Cardiac fibroblast (primary cell): ENCODE data around the gene SLC25A45.

Experiments used
- DNase-seq, 2 donors: peaks; one replicate each; pipeline versions ENCODE4 v3.0.0 to v3.0.0-alpha.2; 2010; ENCODE audit warnings: low read depth in 2 of 2
- H3K4me3 ChIP-seq, 2 donors: replicated peaks in 1 of 2; 1 replicate in 1 of 2; 2 replicates in 1 of 2; pipeline ENCODE4 v1.5.1; 2011; ENCODE audit warnings: low read depth in 2 of 2, low read length in 2 of 2, mild to moderate bottlenecking in 2 of 2, moderate library complexity in 1 of 2
- TF ChIP-seq, protein P1 (sequence below): IDR thresholded peaks from one replicate; pipeline ENCODE4 v1.5.1; 2011; ENCODE audit warnings: low read depth, mild to moderate bottlenecking, low read length, inconsistent platforms

The SLC25A45 gene

DNA sequence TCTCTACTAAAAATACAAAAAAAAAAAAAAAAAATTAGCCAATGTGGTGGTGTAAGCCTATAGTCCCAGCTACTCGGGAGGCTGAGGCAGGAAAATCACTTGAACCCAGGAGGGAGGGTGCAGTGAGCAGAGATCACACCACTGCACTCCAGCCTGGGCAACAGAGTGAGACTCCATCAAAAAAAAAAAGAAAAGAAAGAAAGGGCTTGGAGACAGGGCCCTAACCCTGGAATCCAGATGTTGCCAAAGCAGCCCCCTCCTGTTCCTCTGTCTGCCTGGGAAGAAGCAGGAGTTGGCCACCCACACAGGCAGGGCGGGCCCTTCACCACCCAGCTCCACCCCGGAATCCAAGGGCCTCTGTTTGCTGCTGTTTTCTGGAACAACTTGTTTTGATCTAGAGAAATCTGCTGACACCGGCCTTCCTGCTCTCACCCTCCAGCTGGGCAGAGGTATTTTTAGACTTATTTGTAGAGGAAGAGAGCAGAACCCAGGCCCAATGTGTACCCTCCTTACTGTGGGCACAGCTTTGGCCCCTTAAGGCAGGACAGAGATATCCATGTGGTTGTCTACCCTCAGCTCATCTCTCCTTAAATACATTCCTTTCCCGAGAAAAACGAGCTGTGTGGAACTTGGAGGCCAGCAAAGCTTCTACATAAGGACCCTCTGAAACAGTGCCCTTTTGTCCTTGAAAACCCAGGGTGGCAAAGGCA is 37.5 kb upstream of the SLC25A45 start:
- peak; percentile 95 to 99 for DNase-seq
- TF ChIP-seq, protein P1, sequence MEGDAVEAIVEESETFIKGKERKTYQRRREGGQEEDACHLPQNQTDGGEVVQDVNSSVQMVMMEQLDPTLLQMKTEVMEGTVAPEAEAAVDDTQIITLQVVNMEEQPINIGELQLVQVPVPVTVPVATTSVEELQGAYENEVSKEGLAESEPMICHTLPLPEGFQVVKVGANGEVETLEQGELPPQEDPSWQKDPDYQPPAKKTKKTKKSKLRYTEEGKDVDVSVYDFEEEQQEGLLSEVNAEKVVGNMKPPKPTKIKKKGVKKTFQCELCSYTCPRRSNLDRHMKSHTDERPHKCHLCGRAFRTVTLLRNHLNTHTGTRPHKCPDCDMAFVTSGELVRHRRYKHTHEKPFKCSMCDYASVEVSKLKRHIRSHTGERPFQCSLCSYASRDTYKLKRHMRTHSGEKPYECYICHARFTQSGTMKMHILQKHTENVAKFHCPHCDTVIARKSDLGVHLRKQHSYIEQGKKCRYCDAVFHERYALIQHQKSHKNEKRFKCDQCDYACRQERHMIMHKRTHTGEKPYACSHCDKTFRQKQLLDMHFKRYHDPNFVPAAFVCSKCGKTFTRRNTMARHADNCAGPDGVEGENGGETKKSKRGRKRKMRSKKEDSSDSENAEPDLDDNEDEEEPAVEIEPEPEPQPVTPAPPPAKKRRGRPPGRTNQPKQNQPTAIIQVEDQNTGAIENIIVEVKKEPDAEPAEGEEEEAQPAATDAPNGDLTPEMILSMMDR: no peak
- H3K4me3 ChIP-seq: peak overlapping the region; percentile 25 to 37

DNA sequence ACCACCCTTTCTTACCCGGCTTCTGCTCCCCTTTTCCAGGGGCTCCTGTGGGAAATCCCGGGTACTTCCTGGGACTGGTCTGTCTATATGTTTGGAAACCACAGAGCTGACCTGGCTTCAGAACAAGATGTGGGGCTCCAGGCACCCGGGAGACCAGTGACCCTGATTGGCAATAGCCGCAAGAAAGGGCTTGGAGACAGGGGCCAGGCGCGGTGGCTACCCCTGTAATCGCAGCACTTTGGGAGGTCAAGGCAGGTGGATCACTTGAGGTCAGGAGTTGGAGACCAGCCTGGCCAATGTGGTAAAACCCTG is 37.0 kb upstream of the SLC25A45 start:
- no peak for DNase-seq
- peak overlapping the region; percentile 25 to 37 for H3K4me3 ChIP-seq
- TF ChIP-seq, protein P1: no peak

- TF ChIP-seq, protein P1: no peak
- H3K4me3 ChIP-seq: peak overlapping the region; percentile 34 to 40
- peak; percentile 98 to 99 for DNase-seq
Observed at GRCh38 chr11:65418681-65419459, 36.4 kb upstream of the SLC25A45 start.

DNA sequence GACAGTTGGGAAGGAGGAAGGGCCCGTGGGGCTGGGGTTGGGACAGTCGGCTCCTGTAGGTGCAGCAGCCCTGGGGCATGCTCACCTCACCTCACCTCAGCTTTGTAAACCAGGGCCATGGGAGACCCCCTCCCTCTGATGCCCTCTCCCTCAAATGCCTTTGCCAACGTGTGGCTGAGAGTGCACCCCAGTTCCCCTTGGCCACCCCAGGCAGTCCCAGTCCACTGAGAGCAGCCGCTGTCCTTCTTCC is 35.9 kb upstream of the SLC25A45 start:
- H3K4me3 ChIP-seq: peak overlapping the region; percentile 34 to 40
- DNase-seq: peak in 1 of 2 donors; percentile 48
- TF ChIP-seq, protein P1: no peak

DNA sequence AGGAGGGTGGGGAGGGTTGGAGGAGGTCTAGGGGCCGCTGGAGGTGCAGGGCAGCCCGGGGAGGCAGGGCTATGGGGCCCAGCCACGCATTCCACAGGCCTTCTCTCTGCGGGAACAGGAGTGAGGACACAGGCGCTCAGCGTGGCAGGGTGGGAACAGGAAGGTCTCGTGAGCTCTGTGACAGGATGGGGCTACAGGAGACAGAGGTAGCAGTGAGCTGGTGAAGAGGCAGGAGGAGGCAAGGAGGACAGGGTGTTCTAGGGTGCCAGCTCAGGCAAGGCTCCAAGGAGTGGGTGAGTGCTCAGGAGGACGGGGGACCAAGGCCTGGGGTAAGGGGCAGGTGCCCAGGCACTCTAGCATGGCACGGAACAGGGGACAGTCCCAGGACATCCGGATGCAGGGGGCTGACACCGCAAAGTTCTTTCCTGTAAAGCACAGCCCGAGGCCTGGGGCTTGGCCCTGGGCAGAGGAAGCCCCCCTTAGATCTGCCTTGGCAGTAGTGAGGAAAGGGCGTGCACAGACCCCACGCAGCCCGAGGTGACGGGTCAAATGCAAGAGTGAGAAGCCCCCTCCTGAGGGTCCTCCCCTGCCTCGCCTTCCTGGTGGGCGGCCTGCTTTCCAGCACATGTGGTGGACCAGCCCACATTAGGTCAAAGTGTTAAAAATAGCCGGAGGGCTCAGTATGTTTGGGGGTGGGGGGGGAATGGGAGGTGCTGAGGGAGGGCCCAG is 35.4 kb upstream of the SLC25A45 start:
- TF ChIP-seq, protein P1: no peak
- DNase-seq: peak; percentile 25 to 84

GRCh38 chr11:65416841-65417701 is 34.6 kb upstream of the SLC25A45 start:
- DNase-seq: peak; percentile 16 to 32
- H3K4me3 ChIP-seq: peak overlapping the region; percentile 34 to 36
- TF ChIP-seq, protein P1: no peak

More for the DNA sequence above, 35.4 kb upstream of the SLC25A45 start:
- H3K4me3 ChIP-seq: peak overlapping the region; percentile 20 to 36
